Mesendoderm (in vitro differentiated cells): Measurements from ENCODE around the gene KIAA0825.
A peak's percentile ranks its signal among the peaks of the same experiment; 100 is the strongest.

Source experiments
- DNase-seq: peaks from one replicate; pipeline ENCODE4 v3.0.0; 2013
- H2AK5ac ChIP-seq: 2 replicates; pipeline ENCODE4 v1.6.1; 2013; ENCODE audit warnings: low read length, inconsistent platforms
- H2BK120ac ChIP-seq: 2 replicates; pipeline ENCODE4 v1.6.1; 2013; ENCODE audit warnings: low read depth, mild to moderate bottlenecking, low read length, moderate library complexity, mixed read lengths
- H2BK15ac ChIP-seq: replicated peaks from 2 replicates; pipeline ENCODE4 v1.6.1; 2013; ENCODE audit warnings: low read depth, mild to moderate bottlenecking, moderate library complexity
- H2BK5ac ChIP-seq: 2 replicates; pipeline ENCODE4 v1.6.1; 2013; ENCODE audit warnings: low read length, inconsistent platforms
- H3K18ac ChIP-seq: 2 replicates; pipeline ENCODE4 v1.6.1; 2013; ENCODE audit warnings: mild to moderate bottlenecking, low read length, mixed read lengths
- H3K23ac ChIP-seq: one replicate; pipeline ENCODE4 v1.6.1; 2013; ENCODE audit warnings: low read length
- H3K27ac ChIP-seq: 2 replicates; pipeline ENCODE4 v1.5.1; 2013; ENCODE audit warnings: low read depth, mild to moderate bottlenecking, inconsistent platforms, low read length, moderate library complexity
- H3K27me3 ChIP-seq: 2 replicates; pipeline ENCODE4 v1.6.1; 2013; ENCODE audit warnings: low read length, control low read depth, mild to moderate bottlenecking, inconsistent platforms; ENCODE audit not compliant: insufficient read depth, poor library complexity
- H3K36me3 ChIP-seq: 2 replicates; pipeline ENCODE4 v1.6.1; 2013; ENCODE audit warnings: low read length, inconsistent platforms; ENCODE audit not compliant: control insufficient read depth, insufficient read depth
- H3K4ac ChIP-seq: one replicate; pipeline ENCODE4 v1.6.1; 2013; ENCODE audit warnings: low read depth, mild to moderate bottlenecking, low read length, moderate library complexity
- H3K4me1 ChIP-seq: 2 replicates; pipeline ENCODE4 v1.6.1; 2013; ENCODE audit warnings: low read depth, low read length, inconsistent platforms; ENCODE audit not compliant: control insufficient read depth
- H3K4me2 ChIP-seq: 2 replicates; pipeline ENCODE4 v1.6.1; 2013; ENCODE audit warnings: low read length
- H3K4me3 ChIP-seq: 2 replicates; pipeline ENCODE4 v1.5.1; 2013; ENCODE audit warnings: mild to moderate bottlenecking, low read length
- H3K56ac ChIP-seq: one replicate; pipeline ENCODE4 v1.6.1; 2013; ENCODE audit warnings: low read length
- H3K79me1 ChIP-seq: 2 replicates; pipeline ENCODE4 v1.6.1; 2013; ENCODE audit warnings: low read length, inconsistent platforms
- H3K79me2 ChIP-seq: 2 replicates; pipeline ENCODE4 v1.6.1; 2013; ENCODE audit warnings: mild to moderate bottlenecking, low read length; ENCODE audit not compliant: control insufficient read depth, insufficient read depth
- H3K9ac ChIP-seq: 2 replicates; pipeline ENCODE4 v1.6.1; 2013; ENCODE audit warnings: low read length, inconsistent platforms
- H4K5ac ChIP-seq: one replicate; pipeline ENCODE4 v1.6.1; 2013; ENCODE audit warnings: low read length
- H4K8ac ChIP-seq: one replicate; pipeline ENCODE4 v1.6.1; 2013; ENCODE audit warnings: low read depth, mild to moderate bottlenecking, control low read depth, low read length, moderate library complexity
- WGBS: extraction: QIAGEN DNeasy Blood & Tissue Kit; methylation state at CpG from one replicate; pipeline ENCODE4 v1.1.7; 2013; ENCODE audit warnings: low lambda C conversion rate, missing lambda C conversion rate; ENCODE audit not compliant: insufficient coverage; ENCODE audit errors: extremely low coverage; 5-methylcytosine and 5-hydroxymethylcytosine counted together

KIAA0825 gene

DNA sequence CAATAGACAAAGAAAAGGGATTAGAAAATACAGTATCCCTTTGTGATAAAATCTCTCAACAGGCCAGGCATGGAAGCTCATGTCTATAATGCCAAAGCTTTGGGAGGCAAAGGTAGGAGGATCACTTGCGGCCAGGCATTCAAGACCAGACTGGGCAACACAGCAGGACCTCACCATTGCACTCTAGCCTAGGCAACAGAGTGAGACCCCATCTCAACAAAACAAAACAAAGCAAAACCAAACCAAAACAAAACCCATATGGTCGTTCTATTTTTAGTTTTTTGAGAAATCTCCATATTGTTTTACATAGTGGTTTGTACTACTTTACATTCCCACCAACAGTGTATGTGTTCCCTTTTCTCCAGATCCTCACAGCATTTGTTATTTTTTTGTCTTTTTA, 193.0 kb downstream of the KIAA0825 start:
- no peak overlapping the region for H2BK120ac ChIP-seq
- H3K79me1 ChIP-seq, result no peaks in the 10 kb centered on the region
- no peak overlapping the region for H3K9ac ChIP-seq
- no peak overlapping the region for H3K18ac ChIP-seq
- no peak overlapping the region for H4K8ac ChIP-seq
- no peak overlapping the region for H2AK5ac ChIP-seq
- H3K4ac ChIP-seq, result no peak overlapping the region
- H3K4me3 ChIP-seq, result no peak overlapping the region
- no peaks in the 10 kb centered on the region for H3K79me2 ChIP-seq
- no peak overlapping the region for H4K5ac ChIP-seq
- H3K4me1 ChIP-seq, result peaks cover 2% of the 10 kb centered on the region
- H2BK5ac ChIP-seq, result no peak overlapping the region
- H3K36me3 ChIP-seq, result no peaks in the 10 kb centered on the region
- H2BK15ac ChIP-seq, result no peak overlapping the region
- H3K27me3 ChIP-seq, result no peaks in the 10 kb centered on the region
- no peak overlapping the region for H3K4me2 ChIP-seq
- no peak overlapping the region for H3K23ac ChIP-seq
- DNase-seq, result no peak
- no peak overlapping the region for H3K27ac ChIP-seq
- WGBS, result no CpG with 5 or more reads among the region's 2 CpGs
- H3K56ac ChIP-seq, result no peak overlapping the region

DNA sequence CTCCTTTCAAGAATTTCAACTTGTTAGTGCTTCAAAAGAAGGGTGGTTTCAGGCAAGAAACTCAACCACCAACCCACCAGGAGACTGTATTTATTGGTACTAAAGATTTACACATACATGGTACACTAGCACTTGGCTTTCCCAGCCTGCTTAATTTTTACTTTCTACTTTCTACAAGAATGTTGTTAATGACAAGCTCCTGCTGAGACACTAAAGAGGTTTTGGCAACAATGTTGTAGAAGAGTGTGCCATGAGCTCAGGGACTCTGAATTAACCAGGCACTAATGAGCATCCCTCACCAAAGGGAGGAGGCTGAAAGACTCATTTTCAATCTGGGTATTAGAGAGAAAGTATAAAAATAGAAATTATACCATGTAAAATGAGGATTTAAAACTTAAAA, 195.0 kb downstream of the KIAA0825 start:
- H3K9ac ChIP-seq, result no peak overlapping the region
- peak; percentile 55 for DNase-seq
- H2BK15ac ChIP-seq, result no peak overlapping the region
- no peak overlapping the region for H3K18ac ChIP-seq
- H3K23ac ChIP-seq, result no peak overlapping the region
- H3K4ac ChIP-seq, result no peak overlapping the region
- H2BK120ac ChIP-seq, result no peak overlapping the region
- no peak overlapping the region for H3K4me2 ChIP-seq
- H3K79me1 ChIP-seq, result no peaks in the 10 kb centered on the region
- no peak overlapping the region for H4K8ac ChIP-seq
- no peaks in the 10 kb centered on the region for H3K27me3 ChIP-seq
- no peak overlapping the region for H3K4me3 ChIP-seq
- no peak overlapping the region for H2BK5ac ChIP-seq
- H3K79me2 ChIP-seq, result no peaks in the 10 kb centered on the region
- H3K36me3 ChIP-seq, result no peaks in the 10 kb centered on the region
- peaks cover 2% of the 10 kb centered on the region for H3K4me1 ChIP-seq
- no peak overlapping the region for H3K56ac ChIP-seq
- H2AK5ac ChIP-seq, result no peak overlapping the region
- H3K27ac ChIP-seq, result no peak overlapping the region
- no peak overlapping the region for H4K5ac ChIP-seq

DNA sequence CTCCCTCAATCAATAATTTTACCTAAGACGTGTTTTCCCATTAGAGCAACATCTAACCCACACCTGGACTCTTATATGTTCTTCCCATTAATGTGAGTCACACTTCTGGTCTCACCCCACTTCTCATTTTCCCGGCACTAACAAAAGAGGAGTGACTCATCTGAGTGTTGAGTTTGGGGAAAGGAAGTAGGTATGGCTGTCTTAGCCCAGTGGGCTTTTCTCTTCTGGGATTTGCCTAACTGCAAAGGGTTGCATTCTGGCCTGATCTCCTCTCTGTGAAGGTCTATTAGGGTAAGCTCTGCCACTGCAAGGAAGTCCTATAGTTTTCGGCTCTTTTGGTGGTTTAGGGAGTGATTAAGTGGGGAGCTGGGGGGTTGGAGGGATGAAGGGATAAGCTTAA, 195.6 kb downstream of the KIAA0825 start:
- H3K23ac ChIP-seq, result no peak overlapping the region
- no peak overlapping the region for H3K4me2 ChIP-seq
- no peak overlapping the region for H3K4me3 ChIP-seq
- H3K9ac ChIP-seq, result no peak overlapping the region
- peaks cover 2% of the 10 kb centered on the region for H3K4me1 ChIP-seq
- DNase-seq, result peak; percentile 46
- no peak overlapping the region for H4K8ac ChIP-seq
- no peak overlapping the region for H3K27ac ChIP-seq
- no peaks in the 10 kb centered on the region for H3K36me3 ChIP-seq
- H2BK120ac ChIP-seq, result no peak overlapping the region
- H3K18ac ChIP-seq, result no peak overlapping the region
- H3K27me3 ChIP-seq, result no peaks in the 10 kb centered on the region
- H2AK5ac ChIP-seq, result no peak overlapping the region
- no peak overlapping the region for H2BK5ac ChIP-seq
- no peak overlapping the region for H3K4ac ChIP-seq
- no CpG with 5 or more reads among the region's 3 CpGs for WGBS
- H4K5ac ChIP-seq, result no peak overlapping the region
- no peaks in the 10 kb centered on the region for H3K79me2 ChIP-seq
- H2BK15ac ChIP-seq, result no peak overlapping the region
- H3K56ac ChIP-seq, result no peak overlapping the region
- no peaks in the 10 kb centered on the region for H3K79me1 ChIP-seq

DNA sequence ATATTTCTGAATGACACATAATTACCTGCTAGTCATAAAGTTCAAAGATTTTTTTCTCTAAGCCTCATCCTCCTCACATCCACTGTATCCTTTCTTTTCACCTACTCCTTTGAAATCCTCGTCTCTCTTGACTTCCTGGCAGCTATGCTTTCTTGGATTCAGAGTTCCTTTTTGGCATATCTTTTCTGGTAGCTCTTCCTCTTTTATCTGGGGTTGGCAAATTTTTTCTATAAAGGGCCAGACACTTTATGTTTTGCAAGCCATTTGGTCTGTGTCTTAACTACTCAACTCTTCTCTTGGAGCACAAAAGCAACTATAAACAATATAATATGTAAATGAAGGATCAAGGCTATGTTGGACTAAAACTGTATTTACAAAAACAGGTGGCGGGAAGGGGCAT, 197.5 kb downstream of the KIAA0825 start:
- H3K4me2 ChIP-seq, result no peak overlapping the region
- H2BK120ac ChIP-seq, result no peak overlapping the region
- H4K5ac ChIP-seq, result no peak overlapping the region
- no peaks in the 10 kb centered on the region for H3K79me1 ChIP-seq
- H3K36me3 ChIP-seq, result no peaks in the 10 kb centered on the region
- no peak overlapping the region for H3K27ac ChIP-seq
- H3K9ac ChIP-seq, result no peak overlapping the region
- H4K8ac ChIP-seq, result no peak overlapping the region
- no peak overlapping the region for H2BK15ac ChIP-seq
- H2BK5ac ChIP-seq, result no peak overlapping the region
- H3K4me1 ChIP-seq, result peaks cover 2% of the 10 kb centered on the region
- H3K18ac ChIP-seq, result no peak overlapping the region
- WGBS, result no CpG with 5 or more reads among the region's 2 CpGs
- no peak overlapping the region for H2AK5ac ChIP-seq
- H3K4ac ChIP-seq, result no peak overlapping the region
- H3K23ac ChIP-seq, result no peak overlapping the region
- H3K79me2 ChIP-seq, result no peaks in the 10 kb centered on the region
- H3K4me3 ChIP-seq, result no peak overlapping the region
- no peaks in the 10 kb centered on the region for H3K27me3 ChIP-seq
- DNase-seq, result no peak
- no peak overlapping the region for H3K56ac ChIP-seq

DNA sequence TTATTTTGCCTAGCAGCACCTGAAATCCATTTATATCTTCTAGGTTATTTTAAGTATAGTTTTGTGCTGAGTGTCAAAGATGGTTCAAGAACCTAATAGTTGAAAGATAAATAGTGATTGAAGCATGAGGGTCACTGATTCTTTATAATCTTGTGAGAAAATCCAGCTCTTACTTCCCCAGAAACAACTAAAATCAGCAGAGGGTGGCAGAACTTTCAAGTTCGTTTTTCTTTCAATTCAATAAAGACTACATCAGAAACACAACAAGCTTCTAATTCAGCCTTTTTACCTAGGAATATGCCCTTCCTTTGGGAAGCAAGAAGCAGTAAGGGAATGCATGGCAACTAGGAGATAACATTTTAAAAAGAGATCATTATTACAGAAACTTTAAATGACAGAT, 202.6 kb downstream of the KIAA0825 start:
- H3K18ac ChIP-seq, result no peak overlapping the region
- no peak overlapping the region for H4K5ac ChIP-seq
- no peak overlapping the region for H3K9ac ChIP-seq
- H3K27me3 ChIP-seq, result no peaks in the 10 kb centered on the region
- H3K27ac ChIP-seq, result no peak overlapping the region
- H3K4me2 ChIP-seq, result no peak overlapping the region
- no CpG with 5 or more reads among the region's 1 CpG for WGBS
- no peak overlapping the region for H2BK5ac ChIP-seq
- no peak overlapping the region for H3K4me3 ChIP-seq
- no peak overlapping the region for H2AK5ac ChIP-seq
- no peak overlapping the region for H2BK120ac ChIP-seq
- H3K79me1 ChIP-seq, result no peaks in the 10 kb centered on the region
- H3K4ac ChIP-seq, result no peak overlapping the region
- no peaks in the 10 kb centered on the region for H3K36me3 ChIP-seq
- H3K23ac ChIP-seq, result no peak overlapping the region
- no peak overlapping the region for H4K8ac ChIP-seq
- H2BK15ac ChIP-seq, result no peak overlapping the region
- H3K4me1 ChIP-seq, result no peaks in the 10 kb centered on the region
- no peak overlapping the region for H3K56ac ChIP-seq
- DNase-seq, result no peak
- no peaks in the 10 kb centered on the region for H3K79me2 ChIP-seq

DNA sequence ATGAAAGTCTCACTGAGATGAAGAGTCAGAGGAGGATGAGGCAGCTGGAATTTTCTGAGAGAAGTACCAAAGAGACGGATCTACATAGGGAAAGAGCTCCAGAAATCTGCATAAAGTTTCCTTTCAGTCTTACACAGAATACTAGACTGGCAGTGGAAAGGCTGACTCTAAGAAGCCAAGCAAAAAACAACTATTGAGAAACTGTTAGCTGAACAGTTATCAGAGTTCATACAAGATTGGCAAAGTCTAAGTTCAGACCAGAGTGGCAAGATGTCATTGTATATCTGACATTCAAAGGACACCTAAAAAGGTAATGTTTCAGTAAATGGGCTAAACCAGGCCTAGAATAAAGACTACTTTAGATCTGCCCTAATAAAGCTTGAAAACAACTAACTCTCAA, 209.0 kb downstream of the KIAA0825 start:
- Histone ChIP-seq H2BK15ac (no peak overlapping the region), H2BK5ac (no peak overlapping the region), H3K4ac (no peak overlapping the region), H3K79me1 (no peaks in the 10 kb centered on the region), H3K79me2 (no peaks in the 10 kb centered on the region), H3K27ac (no peak overlapping the region), H3K4me2 (no peak overlapping the region), H3K56ac (no peak overlapping the region), H4K8ac (no peak overlapping the region), H3K23ac (no peak overlapping the region), H3K36me3 (no peaks in the 10 kb centered on the region), H3K18ac (no peak overlapping the region), H2BK120ac (no peak overlapping the region), H3K4me1 (no peaks in the 10 kb centered on the region), H4K5ac (no peak overlapping the region), H2AK5ac (no peak overlapping the region), H3K4me3 (no peak overlapping the region), H3K9ac (no peak overlapping the region), H3K27me3 (no peaks in the 10 kb centered on the region)
- no CpG with 5 or more reads among the region's 1 CpG for WGBS
- no peak for DNase-seq
